ENCODE results near the gene CEACAM1.
"Not testable (repeated sequence)": the region's sequence is repeated elsewhere in the genome, so short reads cannot be mapped to it uniquely, and the experiment has no call there.

- not testable (repeated sequence) for TF ChIP-seq NFAT5 (CRISPR knock-in tag; IDR thresholded peaks at IDR 0.05); XBP1 (CRISPR knock-in tag; IDR thresholded peaks at IDR 0.05); PTBP1 (IDR thresholded peaks at IDR 0.05; ENCODE audit: low read depth, low read length, poor library complexity, severe bottlenecking); EZH2 (conservative IDR thresholded peaks at IDR 0.05; ENCODE audit: low read depth, low read length); RAD21 (CRISPR knock-in tag; IDR thresholded peaks at IDR 0.05); ZNF180 (CRISPR knock-in tag; IDR thresholded peaks at IDR 0.05; ENCODE audit: borderline replicate concordance, low read depth); REST (IDR thresholded peaks at IDR 0.05; ENCODE audit: borderline replicate concordance in 1 of 2, low read depth in 1 of 2, low read length in 2 of 2); NFRKB (IDR thresholded peaks at IDR 0.05); MXI1 (IDR thresholded peaks at IDR 0.05; ENCODE audit: borderline replicate concordance, low read depth, low read length); TRIM22 (IDR thresholded peaks at IDR 0.05); GABPA (IDR thresholded peaks at IDR 0.05; ENCODE audit: low read depth, low read length); GABPA (CRISPR knock-in tag; IDR thresholded peaks at IDR 0.05; ENCODE audit: low read depth); MBD4 (IDR thresholded peaks at IDR 0.05; ENCODE audit: borderline replicate concordance, low read length); MYC (CRISPR knock-in tag; IDR thresholded peaks at IDR 0.05; ENCODE audit: borderline replicate concordance); SP1 (IDR thresholded peaks at IDR 0.05); SP1 (CRISPR knock-in tag; IDR thresholded peaks at IDR 0.05)
Observed at GRCh38 chr19:42557386-42557871, 29.1 kb upstream of the CEACAM1 start.

All from HepG2 (cell line).